ENCODE measurements around the gene PALM.

PALM gene

GRCh38 chr19:729965-730668 is 21.4 kb downstream of the PALM start:
- Histone ChIP-seq H3K4me1 (ENCODE audit: insufficient read depth, low read length, poor library complexity, severe bottlenecking) (peaks cover 3% of the 10 kb centered on the region), H3K9ac (ENCODE audit: low read depth, low read length, poor library complexity, severe bottlenecking) (no peak overlapping the region), H3F3A (ENCODE audit: low read depth) (no peaks in the 10 kb centered on the region), H3K4me2 (ENCODE audit: low read depth, low read length, poor library complexity, severe bottlenecking) (no peak overlapping the region), H4K20me1 (ENCODE audit: insufficient read depth, low read length, poor library complexity, severe bottlenecking) (no peaks in the 10 kb centered on the region), H2AFZ (ENCODE audit: low read length) (no peak overlapping the region), H3K9me2 (replicated peaks; ENCODE audit: low read depth, low read length) (no peaks in the 10 kb centered on the region), H3K27me3 (ENCODE audit: insufficient read depth, low read length, poor library complexity, severe bottlenecking) (no peaks in the 10 kb centered on the region), H3K79me2 (ENCODE audit: insufficient read depth, low read length) (no peaks in the 10 kb centered on the region), H3K36me3 (ENCODE audit: insufficient read depth, low read length) (no peaks in the 10 kb centered on the region), H3K4me3 (ENCODE audit: low read length, poor library complexity, severe bottlenecking) (no peak overlapping the region), H3K9me3 (ENCODE audit: insufficient read depth, low read depth, low read length) (no peaks in the 10 kb centered on the region)
- TF ChIP-seq CTCF (conservative IDR thresholded peaks at IDR 0.05; ENCODE audit: low read length) (no peak), EZH2phosphoT487 (IDR thresholded peaks at IDR 0.05; ENCODE audit: borderline replicate concordance) (no peak)

- TF ChIP-seq EZH2phosphoT487 (IDR thresholded peaks at IDR 0.05; ENCODE audit: borderline replicate concordance) = no peak
- TF ChIP-seq CTCF (conservative IDR thresholded peaks at IDR 0.05; ENCODE audit: low read length) = no peak
- Histone ChIP-seq H3K9me3 (ENCODE audit: insufficient read depth, low read depth, low read length) (no peaks in the 10 kb centered on the region), H3K36me3 (ENCODE audit: insufficient read depth, low read length) (no peaks in the 10 kb centered on the region), H3K9ac (ENCODE audit: low read depth, low read length, poor library complexity, severe bottlenecking) (no peak overlapping the region), H4K20me1 (ENCODE audit: insufficient read depth, low read length, poor library complexity, severe bottlenecking) (no peaks in the 10 kb centered on the region), H3K4me1 (ENCODE audit: insufficient read depth, low read length, poor library complexity, severe bottlenecking) (peaks cover 3% of the 10 kb centered on the region), H3K4me3 (ENCODE audit: low read length, poor library complexity, severe bottlenecking) (no peak overlapping the region), H3K4me2 (ENCODE audit: low read depth, low read length, poor library complexity, severe bottlenecking) (no peak overlapping the region), H3F3A (ENCODE audit: low read depth) (no peaks in the 10 kb centered on the region), H3K79me2 (ENCODE audit: insufficient read depth, low read length) (no peaks in the 10 kb centered on the region), H3K27me3 (ENCODE audit: insufficient read depth, low read length, poor library complexity, severe bottlenecking) (no peaks in the 10 kb centered on the region), H3K9me2 (replicated peaks; ENCODE audit: low read depth, low read length) (no peaks in the 10 kb centered on the region), H2AFZ (ENCODE audit: low read length) (no peak overlapping the region)
Observed at GRCh38 chr19:731000-731399, 22.3 kb downstream of the PALM start.

DNA sequence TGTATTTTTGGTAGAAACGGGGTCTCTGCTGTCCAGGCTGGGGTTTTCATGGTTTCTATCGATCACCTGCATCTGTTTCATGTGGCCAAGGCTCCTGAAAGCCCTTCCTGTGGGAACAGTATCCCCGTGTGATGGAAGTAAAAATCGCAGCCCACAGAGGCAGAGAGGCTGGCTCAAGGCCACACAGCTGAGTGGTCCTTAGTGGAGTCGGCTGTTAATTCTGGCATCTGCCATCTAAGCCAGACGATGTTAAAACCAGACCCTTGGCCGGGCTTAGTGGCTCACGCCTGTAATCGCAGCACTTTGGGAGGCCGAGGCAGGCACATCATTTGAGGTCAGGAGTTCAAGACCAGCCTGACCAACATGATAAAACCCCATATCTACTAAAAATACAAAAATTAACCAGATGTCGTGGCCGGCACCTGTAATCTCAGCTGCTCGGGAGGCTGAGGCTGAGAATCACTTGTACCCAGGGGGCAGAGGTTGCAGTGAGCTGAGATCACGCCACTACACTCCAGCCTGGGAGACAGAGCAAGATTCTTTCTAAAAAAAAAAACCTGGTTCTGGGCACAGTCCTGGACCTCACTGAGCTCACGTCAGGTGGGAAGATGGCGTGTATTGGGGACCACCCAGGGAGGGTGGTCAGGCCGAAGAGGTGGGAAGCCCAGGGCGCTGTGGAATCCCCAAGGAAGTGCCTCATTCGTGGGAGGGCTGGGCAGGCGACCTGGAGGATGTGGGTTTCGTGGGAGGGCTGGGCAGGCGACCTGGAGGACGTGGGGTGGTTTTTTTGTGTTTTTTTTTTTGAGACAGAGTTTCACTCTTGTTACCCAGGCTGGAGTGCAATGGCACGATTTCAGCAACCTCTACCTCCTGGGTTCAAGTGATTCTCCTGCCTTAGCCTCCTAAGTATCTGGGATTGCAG is 23.7 kb downstream of the PALM start:
- H3K9me3 ChIP-seq (ENCODE audit: insufficient read depth, low read depth, low read length) = no peaks in the 10 kb centered on the region
- H4K20me1 ChIP-seq (ENCODE audit: insufficient read depth, low read length, poor library complexity, severe bottlenecking) = no peaks in the 10 kb centered on the region
- H3K79me2 ChIP-seq (ENCODE audit: insufficient read depth, low read length) = no peaks in the 10 kb centered on the region
- no peaks in the 10 kb centered on the region for H3K9me2 ChIP-seq (replicated peaks; ENCODE audit: low read depth, low read length)
- H3K36me3 ChIP-seq (ENCODE audit: insufficient read depth, low read length) = no peaks in the 10 kb centered on the region
- H3K4me3 ChIP-seq (ENCODE audit: low read length, poor library complexity, severe bottlenecking) = no peak overlapping the region
- no peak overlapping the region for H3K9ac ChIP-seq (ENCODE audit: low read depth, low read length, poor library complexity, severe bottlenecking)
- H3F3A ChIP-seq (ENCODE audit: low read depth) = no peaks in the 10 kb centered on the region
- no peaks in the 10 kb centered on the region for H3K27me3 ChIP-seq (ENCODE audit: insufficient read depth, low read length, poor library complexity, severe bottlenecking)
- TF ChIP-seq CTCF (conservative IDR thresholded peaks at IDR 0.05; ENCODE audit: low read length) (no peak), EZH2phosphoT487 (IDR thresholded peaks at IDR 0.05; ENCODE audit: borderline replicate concordance) (no peak)
- peaks cover 3% of the 10 kb centered on the region for H3K4me1 ChIP-seq (ENCODE audit: insufficient read depth, low read length, poor library complexity, severe bottlenecking)
- H3K4me2 ChIP-seq (ENCODE audit: low read depth, low read length, poor library complexity, severe bottlenecking) = no peak overlapping the region
- no peak overlapping the region for H2AFZ ChIP-seq (ENCODE audit: low read length)
